H1 (cell line): ENCODE measurements around the gene TFF3. TPM values are rescaled to one million over a fixed set of nuclear protein-coding genes. Genes with fewer than 3 reads are reported as not detected.

ENCODE experiments used
- CTCF ChIA-PET: fragments of 300-600 bp; sonication (Branson Sonifier 250); formaldehyde crosslinking; loops from one replicate; lab custom pipeline; 2021; ENCODE audit not compliant: partially characterized antibody; lab: Charles Lee
- POLR2A ChIA-PET: fragments of 300-600 bp; sonication (Branson Sonifier 250); formaldehyde crosslinking; loops from one replicate; lab custom pipeline; 2021; ENCODE audit warnings: inconsistent platforms; ENCODE audit not compliant: partially characterized antibody; lab: Charles Lee
- DNase-seq, 2 experiments: peaks; one replicate each; pipeline versions ENCODE4 v3.0.0 to v3.0.0-alpha.2; 2010 to 2022; ENCODE audit warnings: low spot score in 2 of 2, low read depth in 1 of 2, mixed read lengths in 1 of 2
- FAIRE-seq: peaks from 2 replicates; lab custom pipeline; 2011; peaks lifted over from hg19 to GRCh38; lab: Jason Lieb, UNC
- H2AFZ ChIP-seq: 2 replicates; pipeline ENCODE4 v1.8.1; 2012; ENCODE audit warnings: low read length, inconsistent platforms
- H2AK5ac ChIP-seq: 2 replicates; pipeline ENCODE4 v1.6.1; 2013; ENCODE audit warnings: low read depth, low read length
- H2BK120ac ChIP-seq: replicated peaks from 2 replicates; pipeline ENCODE3; 2013; ENCODE audit warnings: low read depth, low read length, inconsistent platforms
- H2BK12ac ChIP-seq: 2 replicates; pipeline ENCODE4 v1.6.1; 2013; ENCODE audit warnings: low read depth, low read length
- H2BK15ac ChIP-seq: 2 replicates; pipeline ENCODE4 v1.6.1; 2013; ENCODE audit warnings: low read length
- H2BK20ac ChIP-seq: 2 replicates; pipeline ENCODE4 v1.6.1; 2013; ENCODE audit warnings: low read length
- H2BK5ac ChIP-seq: 2 replicates; pipeline ENCODE4 v1.6.1; 2013; ENCODE audit warnings: low read depth, low read length
- H3K14ac ChIP-seq: 2 replicates; pipeline ENCODE4 v1.6.1; 2013; ENCODE audit warnings: inconsistent platforms; ENCODE audit not compliant: insufficient read length
- H3K18ac ChIP-seq: 2 replicates; pipeline ENCODE4 v1.6.1; 2013; ENCODE audit warnings: low read length; ENCODE audit errors: extremely low read depth
- H3K23ac ChIP-seq: 2 replicates; pipeline ENCODE4 v1.6.1; 2013; ENCODE audit warnings: inconsistent platforms; ENCODE audit not compliant: insufficient read length
- H3K23me2 ChIP-seq: 2 replicates; pipeline ENCODE4 v1.6.1; 2013; ENCODE audit warnings: low read depth, low read length
- H3K27ac ChIP-seq: 2 replicates; pipeline ENCODE4 v1.6.1; 2011; ENCODE audit warnings: low read depth, low read length, inconsistent platforms
- H3K27me3 ChIP-seq, 4 experiments: replicated peaks in 1 of 4; 1 replicate in 1 of 4; 2 replicates in 3 of 4; pipeline versions ENCODE4 v1.6.1 to v1.8.1; 2011 to 2013; ENCODE audit warnings: low read length in 3 of 4, mild to moderate bottlenecking in 3 of 4, inconsistent platforms in 2 of 4, mixed read lengths in 2 of 4, moderate library complexity in 1 of 4; ENCODE audit not compliant: control insufficient read depth in 3 of 4, insufficient read depth in 3 of 4; ENCODE audit errors: extremely low read depth in 1 of 4
- H3K36me3 ChIP-seq, 4 experiments: 2 replicates each; pipeline versions ENCODE4 v1.6.1 to v1.8.1; 2011 to 2013; ENCODE audit warnings: mild to moderate bottlenecking in 4 of 4, low read length in 3 of 4, moderate library complexity in 2 of 4, control low read depth in 1 of 4, inconsistent platforms in 1 of 4; ENCODE audit not compliant: insufficient read depth in 4 of 4, control insufficient read depth in 2 of 4
- H3K4ac ChIP-seq: replicated peaks from 2 replicates; pipeline ENCODE3; 2013; ENCODE audit warnings: low read length, low read depth, mixed read lengths, inconsistent platforms; ENCODE audit not compliant: insufficient read length
- H3K4me1 ChIP-seq, 4 experiments: replicated peaks in 1 of 4; 1 replicate in 1 of 4; 2 replicates in 3 of 4; pipeline versions ENCODE4 v1.6.1 to v1.8.1; 2011 to 2013; ENCODE audit warnings: low read length in 3 of 4, inconsistent platforms in 2 of 4, mixed read lengths in 1 of 4; ENCODE audit not compliant: insufficient read depth in 4 of 4, control insufficient read depth in 3 of 4
- H3K4me2 ChIP-seq, 2 experiments: 2 replicates each; pipeline versions ENCODE4 v1.6.1 to v1.8.1; 2011 to 2013; ENCODE audit warnings: low read depth in 2 of 2, low read length in 2 of 2, control low read depth in 1 of 2, inconsistent platforms in 1 of 2, mild to moderate bottlenecking in 1 of 2; ENCODE audit not compliant: insufficient read depth in 1 of 2
- H3K4me3 ChIP-seq, 4 experiments: fragments of 200-600, 300-600 bp in 1 of 4; sonication (generic), shearing (Covaris generic), sonication (Bioruptor Twin) in 1 of 4; 2 replicates each; pipeline versions ENCODE4 v1.5.1 to v1.8.1; 2011 to 2016; ENCODE audit warnings: low read length in 4 of 4, low read depth in 3 of 4, control low read depth in 2 of 4, inconsistent platforms in 2 of 4, mild to moderate bottlenecking in 2 of 4, mixed read lengths in 1 of 4, moderate library complexity in 1 of 4; ENCODE audit not compliant: insufficient read depth in 2 of 4; ENCODE audit errors: extremely low read depth in 1 of 4
- H3K56ac ChIP-seq: replicated peaks from 2 replicates; pipeline ENCODE3; 2013; ENCODE audit warnings: low read depth, mild to moderate bottlenecking, mixed read lengths, low read length, inconsistent platforms; ENCODE audit not compliant: insufficient read length
- H3K79me1 ChIP-seq: 2 replicates; pipeline ENCODE4 v1.6.1; 2013; ENCODE audit warnings: low read depth, low read length, control low read depth
- H3K79me2 ChIP-seq, 2 experiments: 2 replicates each; pipeline versions ENCODE4 v1.6.1 to v1.8.1; 2012 to 2013; ENCODE audit warnings: low read length in 2 of 2, mild to moderate bottlenecking in 2 of 2, inconsistent platforms in 1 of 2; ENCODE audit not compliant: insufficient read depth in 2 of 2, control insufficient read depth in 1 of 2
- H3K9ac ChIP-seq, 4 experiments: replicated peaks in 1 of 4; 1 replicate in 1 of 4; 2 replicates in 3 of 4; pipeline versions ENCODE4 v1.6.1 to v1.8.1; 2011 to 2013; ENCODE audit warnings: low read depth in 3 of 4, low read length in 3 of 4, control low read depth in 2 of 4, mild to moderate bottlenecking in 2 of 4, moderate library complexity in 2 of 4, inconsistent platforms in 1 of 4; ENCODE audit errors: extremely low read depth in 1 of 4
- H3K9me3 ChIP-seq, 2 experiments: 2 replicates each; pipeline versions ENCODE4 v1.6.1 to v1.8.1; 2012 to 2013; ENCODE audit warnings: mild to moderate bottlenecking in 2 of 2, moderate library complexity in 2 of 2, control low read depth in 1 of 2, inconsistent platforms in 1 of 2, low read depth in 1 of 2, low read length in 1 of 2, mixed read lengths in 1 of 2; ENCODE audit not compliant: insufficient read depth in 2 of 2
- H4K20me1 ChIP-seq, 2 experiments: replicated peaks in 1 of 2; 2 replicates each; pipeline versions ENCODE3 to v1.8.1; 2011 to 2013; ENCODE audit warnings: inconsistent platforms in 2 of 2, low read length in 2 of 2, mild to moderate bottlenecking in 1 of 2; ENCODE audit not compliant: insufficient read depth in 2 of 2, control insufficient read depth in 1 of 2
- H4K5ac ChIP-seq: 2 replicates; pipeline ENCODE4 v1.6.1; 2013; ENCODE audit warnings: low read length, low read depth, mixed read lengths, inconsistent platforms; ENCODE audit not compliant: insufficient read length
- H4K8ac ChIP-seq: 2 replicates; pipeline ENCODE4 v1.8.0; 2013; ENCODE audit warnings: mild to moderate bottlenecking, moderate library complexity, low read length, inconsistent platforms; ENCODE audit not compliant: insufficient read depth; ENCODE audit errors: extremely low read depth
- H4K91ac ChIP-seq: replicated peaks from 2 replicates; pipeline ENCODE3; 2013; ENCODE audit warnings: low read length, mixed read lengths, inconsistent platforms; ENCODE audit not compliant: insufficient read length
- BRCA1 ChIP-seq: IDR thresholded peaks from 2 replicates; pipeline ENCODE4 v1.6.1; 2012; ENCODE audit warnings: low read depth, low read length, improper control_type of control experiment
- EP300 ChIP-seq, 2 experiments: IDR thresholded peaks; 1 replicate in 1 of 2; 2 replicates in 1 of 2; pipeline ENCODE4 v1.6.1; 2011 to 2012; ENCODE audit warnings: low read depth in 2 of 2, low read length in 2 of 2, mild to moderate bottlenecking in 2 of 2, borderline replicate concordance in 1 of 2, inconsistent platforms in 1 of 2, moderate library complexity in 1 of 2
- EZH2 ChIP-seq: fragments of 200-600 bp; sonication (generic); IDR thresholded peaks from 2 replicates; pipeline ENCODE4 v1.7.1; 2012; ENCODE audit warnings: low read depth, mild to moderate bottlenecking, moderate library complexity, low read length, inconsistent platforms; ENCODE audit not compliant: severe bottlenecking
- GTF2F1 ChIP-seq: IDR thresholded peaks from 2 replicates; pipeline ENCODE4 v1.6.1; 2012; ENCODE audit warnings: low read depth, low read length, improper control_type of control experiment, borderline replicate concordance
- SIRT6 ChIP-seq: IDR thresholded peaks from one replicate; pipeline ENCODE4 v1.7.1; 2012; ENCODE audit warnings: low read length, inconsistent platforms
- WGBS, 2 experiments: shearing (Covaris generic) in 1 of 2; methylation state at CpG; one replicate each; pipeline versions ENCODE4 v1.1.6 to v1.1.7; 2013 to 2015; ENCODE audit warnings: low lambda C conversion rate in 2 of 2, mixed read lengths in 2 of 2, inconsistent platforms in 1 of 2, low coverage in 1 of 2, missing lambda C conversion rate in 1 of 2; ENCODE audit not compliant: insufficient replicate concordance in 2 of 2, insufficient coverage in 1 of 2, insufficient read length in 1 of 2; ENCODE audit errors: extremely low coverage in 1 of 2, missing lambda C conversion rate in 1 of 2; 5-methylcytosine and 5-hydroxymethylcytosine counted together
- polyA plus RNA-seq, 7 experiments: library from polyadenylated mRNA; depleted of rRNA in 3 of 7; stranded (reverse) in 5 of 7; unstranded in 2 of 7; fragments of >200 nt in 5 of 7; fragments of 200-250 nt in 2 of 7; gene quantifications; 1 replicate in 5 of 7; 2 replicates in 1 of 7; 4 replicates in 1 of 7; pipeline versions ENCODE4 v1.2.1 to v1.2.3, GENCODE V29; 2011 to 2013; ENCODE audit warnings: missing spikeins in 2 of 7, mixed read lengths in 2 of 7
- total RNA-seq: library from RNA; stranded (reverse); fragmentation: NEBNext Ultra II Directional; extraction: Animal tissue kit (Norgen Biotek cat#: 25700); gene quantifications from 2 replicates; pipeline ENCODE4 v1.2.1, GENCODE V29; 2021

The TFF3 gene
- total and polyA plus RNA-seq, 2 of the 8 experiments (the other 6 are each of a cell fraction or from before 2014, with no cell fraction given) = 1.7 to 6.7 TPM

GRCh38 chr21:42356046-42356445 is 40.8 kb upstream of the TFF3 start:
- H4K8ac ChIP-seq = no peak overlapping the region
- TF ChIP-seq EZH2 (no peak), SIRT6 (no peak), BRCA1 (no peak), GTF2F1 (no peak), EP300 (IDR thresholded peaks at IDR 0.05; ENCODE audit: borderline replicate concordance in 1 of 2, low read depth in 2 of 2, low read length in 2 of 2) (no peak)
- H3K4me1 ChIP-seq = no peaks in the 10 kb centered on the region
- H3K23me2 ChIP-seq = no peaks in the 10 kb centered on the region
- H2BK5ac ChIP-seq = no peak overlapping the region
- no peak overlapping the region for H2BK12ac ChIP-seq
- no peak overlapping the region for H3K27ac ChIP-seq
- no peak overlapping the region for H3K4me3 ChIP-seq
- no peaks in the 10 kb centered on the region for H3K36me3 ChIP-seq
- FAIRE-seq (no peak), DNase-seq (no peak)
- no peaks in the 10 kb centered on the region for H3K79me2 ChIP-seq
- H2BK20ac ChIP-seq = no peak overlapping the region
- no peaks in the 10 kb centered on the region for H3K27me3 ChIP-seq
- no peak overlapping the region for H2BK15ac ChIP-seq
- H2BK120ac ChIP-seq = no peak overlapping the region
- H3K4me2 ChIP-seq = no peak overlapping the region
- no peak overlapping the region for H2AK5ac ChIP-seq
- WGBS, 2 experiments = 92% methylated on average over 2 of the region's 2 CpGs; no CpG with 5 or more reads in 1 of the 2 experiments
- peaks cover 8 to 9% of the 10 kb centered on the region in 2 experiments for H3K9me3 ChIP-seq
- H3K79me1 ChIP-seq = no peaks in the 10 kb centered on the region; the same call in 1 of the 2 replicates
- no peak overlapping the region for H3K14ac ChIP-seq
- CTCF ChIA-PET = no interaction called here
- H3K56ac ChIP-seq = no peak overlapping the region
- H3K9ac ChIP-seq = no peak overlapping the region
- POLR2A ChIA-PET = no interaction called here
- no peak overlapping the region for H4K91ac ChIP-seq
- no peak overlapping the region for H3K23ac ChIP-seq
- H3K4ac ChIP-seq = no peak overlapping the region
- H3K18ac ChIP-seq = no peak overlapping the region
- no peak overlapping the region for H2AFZ ChIP-seq
- no peak overlapping the region for H4K5ac ChIP-seq
- no peaks in the 10 kb centered on the region for H4K20me1 ChIP-seq
